ENCODE data around the gene DYNC1I1. TPM values are rescaled to one million over a fixed set of nuclear protein-coding genes. Genes with fewer than 3 reads are reported as not detected.

Gene DYNC1I1
- total and polyA plus RNA-seq, 2 donors (not counting 3 experiments of a cell fraction or from before 2014, with no cell fraction given) = 1.8 to 3.6 TPM

DNA sequence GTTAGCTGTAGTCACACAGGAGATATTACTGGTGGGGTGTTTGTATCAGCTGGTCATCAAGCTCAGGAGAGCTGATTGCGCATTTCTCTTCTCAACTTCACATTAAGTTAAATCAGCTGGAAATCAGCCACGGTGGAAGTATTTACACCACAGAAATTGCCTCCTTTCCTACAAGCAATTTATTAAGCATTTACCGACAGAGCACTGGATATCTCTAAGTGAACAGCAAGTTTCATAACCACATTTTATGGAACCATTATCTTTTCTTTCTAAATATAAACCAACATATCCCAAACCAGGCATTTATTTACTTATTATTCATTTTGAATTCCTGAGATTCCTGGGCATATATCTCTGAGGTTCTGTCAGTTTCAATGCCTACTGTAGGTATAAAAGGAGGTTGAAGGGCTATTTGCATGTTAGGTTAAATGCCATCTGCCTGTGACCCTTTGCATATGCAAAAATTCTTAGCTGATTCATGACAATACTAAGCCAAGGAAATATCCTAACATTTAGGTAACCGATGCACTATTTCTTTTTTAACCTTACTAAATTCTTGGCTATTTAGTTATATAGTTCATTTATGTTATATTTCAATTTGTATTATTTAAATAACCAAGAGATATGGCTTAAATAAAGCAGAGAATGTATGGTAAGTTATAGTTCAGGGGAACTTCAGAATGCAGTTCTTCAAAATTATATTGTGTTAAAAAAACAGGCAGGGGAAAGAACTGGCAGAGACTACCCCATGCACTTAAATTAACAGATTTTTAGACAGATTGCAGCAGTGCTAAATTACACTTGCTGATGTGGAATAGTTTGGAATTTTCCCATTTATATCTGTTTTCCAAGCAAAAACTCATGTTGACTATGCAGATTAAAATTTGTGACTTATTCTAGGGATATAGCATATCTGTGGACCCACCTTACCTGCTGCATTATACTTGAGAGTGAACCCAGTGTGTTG, 56.8 kb downstream of the DYNC1I1 start:
- POLR2A ChIA-PET = no interaction called here
- DNase-seq (ENCODE audit: low read depth, low spot score) = no peak
- Histone ChIP-seq H3K9ac (replicated peaks; ENCODE audit: extremely low read depth, insufficient read depth, low read length) (no peak overlapping the region), H3K27ac (ENCODE audit: insufficient read depth, low read depth, low read length) (no peak overlapping the region), H2AFZ (ENCODE audit: low read depth, low read length) (no peak overlapping the region), H3K27me3 (ENCODE audit: control insufficient read depth in 2 of 2, insufficient read depth in 2 of 2, low read length in 2 of 2) (no peaks in the 10 kb centered on the region), H3K4me2 (ENCODE audit: insufficient read depth, low read length) (no peak overlapping the region), H4K20me1 (replicated peaks; ENCODE audit: control insufficient read depth, extremely low read depth, insufficient read depth, low read length) (no peaks in the 10 kb centered on the region), H3K36me3 (ENCODE audit: control insufficient read depth in 2 of 2, extremely low read depth in 1 of 2, insufficient read depth in 2 of 2, low read length in 2 of 2) (no peaks in the 10 kb centered on the region), H3K4me1 (ENCODE audit: control insufficient read depth, extremely low read depth, insufficient read depth, low read length) (no peaks in the 10 kb centered on the region), H3K4me3 (replicated peaks in 1 of 3; ENCODE audit: insufficient read depth in 1 of 3, low read depth in 1 of 3, low read length in 3 of 3) (no peak overlapping the region), H3K9me3 (replicated peaks; ENCODE audit: control insufficient read depth, insufficient read depth, low read length) (no peaks in the 10 kb centered on the region), H3K9me1 (replicated peaks; ENCODE audit: control insufficient read depth, extremely low read depth, insufficient read depth, low read length) (no peaks in the 10 kb centered on the region), H3K79me2 (ENCODE audit: control insufficient read depth, insufficient read depth, low read length) (no peaks in the 10 kb centered on the region)
- dilution Hi-C loops (cut with MboI; ENCODE audit: extremely low pct_ligation_motif_present, low sequenced_read_pairs) = no loop called here
- no peak for TF ChIP-seq POLR2AphosphoS5 (IDR thresholded peaks at IDR 0.05; ENCODE audit: insufficient read depth, low read depth, low read length)
- TF ChIP-seq, protein P1, sequence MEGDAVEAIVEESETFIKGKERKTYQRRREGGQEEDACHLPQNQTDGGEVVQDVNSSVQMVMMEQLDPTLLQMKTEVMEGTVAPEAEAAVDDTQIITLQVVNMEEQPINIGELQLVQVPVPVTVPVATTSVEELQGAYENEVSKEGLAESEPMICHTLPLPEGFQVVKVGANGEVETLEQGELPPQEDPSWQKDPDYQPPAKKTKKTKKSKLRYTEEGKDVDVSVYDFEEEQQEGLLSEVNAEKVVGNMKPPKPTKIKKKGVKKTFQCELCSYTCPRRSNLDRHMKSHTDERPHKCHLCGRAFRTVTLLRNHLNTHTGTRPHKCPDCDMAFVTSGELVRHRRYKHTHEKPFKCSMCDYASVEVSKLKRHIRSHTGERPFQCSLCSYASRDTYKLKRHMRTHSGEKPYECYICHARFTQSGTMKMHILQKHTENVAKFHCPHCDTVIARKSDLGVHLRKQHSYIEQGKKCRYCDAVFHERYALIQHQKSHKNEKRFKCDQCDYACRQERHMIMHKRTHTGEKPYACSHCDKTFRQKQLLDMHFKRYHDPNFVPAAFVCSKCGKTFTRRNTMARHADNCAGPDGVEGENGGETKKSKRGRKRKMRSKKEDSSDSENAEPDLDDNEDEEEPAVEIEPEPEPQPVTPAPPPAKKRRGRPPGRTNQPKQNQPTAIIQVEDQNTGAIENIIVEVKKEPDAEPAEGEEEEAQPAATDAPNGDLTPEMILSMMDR (IDR thresholded peaks at IDR 0.05; ENCODE audit: extremely low read depth in 1 of 2, insufficient read depth in 1 of 2, low read depth in 1 of 2, low read length in 2 of 2) = no peak
- TF ChIP-seq GATA2 (IDR thresholded peaks at IDR 0.05; ENCODE audit: insufficient read depth, insufficient read length, low read depth, low read length) = no peak
- TF ChIP-seq MAX (IDR thresholded peaks at IDR 0.05; ENCODE audit: insufficient read depth, insufficient read length) = no peak
- TF ChIP-seq POLR2A (IDR thresholded peaks at IDR 0.05; ENCODE audit: low read depth, low read length) = no peak
- TF ChIP-seq JUN (IDR thresholded peaks at IDR 0.05; ENCODE audit: borderline replicate concordance, insufficient read depth, insufficient read length, low read depth) = no peak
- CTCF ChIA-PET = interaction anchor here (0.9 to 1.4 kb wide), 2 partner anchors 12 kb away, joined by 4 to 7 read pairs; no protein-coding TSS in a partner anchor
- BruUV-seq (replicated peaks) = no TSS peak
- intact Hi-C loops (cut with micrococcal nuclease) = no loop called here
- FAIRE-seq = no peak
